Measurements from ENCODE around the gene DVL1. TPM values are rescaled to one million over a fixed set of nuclear protein-coding genes. Genes with fewer than 3 reads are reported as not detected.

The DVL1 gene
- total and polyA plus RNA-seq, 9 of the 15 experiments (the other 6 are each of a cell fraction or from before 2014, with no cell fraction given), result 0.62 to 135 (median 24.3) TPM

- Histone ChIP-seq H3K9me1 (ENCODE audit: control insufficient read depth, insufficient read depth, low read length) (peaks cover 8% of the 10 kb centered on the region), H3K4me2 (ENCODE audit: insufficient read depth, low read length) (no peak overlapping the region), H3K4me1 (replicated peaks in 1 of 2; ENCODE audit: control insufficient read depth in 2 of 2, insufficient read depth in 2 of 2, low read length in 2 of 2) (peaks cover 9 to 88% of the 10 kb centered on the region in 2 experiments; a peak in 3 of 5 replicates), H3K27me3 (ENCODE audit: control insufficient read depth in 2 of 2, insufficient read depth in 2 of 2, low read length in 2 of 2) (no peaks in the 10 kb centered on the region), H3K9me3 (replicated peaks; ENCODE audit: control insufficient read depth, insufficient read depth, low read depth, low read length) (0 out of 2 replicates have a peak, but pooled peaks cover 2% of the 10 kb centered on the region), H3K4me3 (no peak overlapping the region), H4K20me1 (replicated peaks; ENCODE audit: control insufficient read depth, insufficient read depth, low read length) (peaks cover 47% of the 10 kb centered on the region; the same call in 1 of the 2 replicates), H2AFZ (ENCODE audit: low read depth, low read length) (no peak overlapping the region), H3K36me3 (ENCODE audit: control insufficient read depth, insufficient read depth, low read length) (peaks cover 53% of the 10 kb centered on the region; the same call in 2 of the 3 replicates), H3K79me2 (ENCODE audit: control insufficient read depth, insufficient read depth, low read length) (peaks cover 65% of the 10 kb centered on the region), H3K9ac (ENCODE audit: insufficient read depth in 1 of 2, low read depth in 2 of 2, low read length in 2 of 2) (peak overlapping the region; percentile 10 to 98; a peak in 3 of 4 replicates), H3K27ac (ENCODE audit: extremely low read depth, low read depth, low read length) (peak overlapping the region; percentile 46; the same call in 2 of the 3 replicates)
- intact Hi-C loops (cut with micrococcal nuclease) (no loop called here), in situ Hi-C loops (cut with MboI) (no loop called here)
- POLR2A ChIA-PET, result interaction anchor here (0.6 to 4.8 kb wide), 5 partner anchors 9 to 447 kb away, joined by 3 to 22 read pairs (median 5); partner anchors contain the start of gene AURKAIP1
- DNase-seq (ENCODE audit: extremely low read depth in 1 of 4, low spot score in 3 of 4) (peak; percentile 56 to 63 (median 60)), ATAC-seq (peak; percentile 59), FAIRE-seq (no peak)
- CTCF ChIA-PET (ENCODE audit: low intra/inter-chr PET ratio), result no interaction called here
- no TSS peak for BruUV-seq (replicated peaks)
- 72% methylated on average over 15 of the region's 15 CpGs for WGBS (ENCODE audit: insufficient coverage, low coverage, missing lambda C conversion rate)
- TF ChIP-seq CAMTA2 (CRISPR knock-in tag; conservative IDR thresholded peaks at IDR 0.05) (no peak), ETV5 (CRISPR knock-in tag; IDR thresholded peaks at IDR 0.05; ENCODE audit: low read depth) (no peak), SNRNP70 (optimal IDR thresholded peaks at IDR 0.05; ENCODE audit: low read depth, low read length) (no peak), MED1 (CRISPR knock-in tag; IDR thresholded peaks at IDR 0.05; ENCODE audit: borderline replicate concordance) (no peak), ZNF24 (IDR thresholded peaks at IDR 0.05) (peak; percentile 66; the same call in 1 of the 2 replicates), DPF2 (IDR thresholded peaks at IDR 0.05) (0 out of 2 replicates have a peak, but pooled peaks have one; percentile 52), SMARCA5 (IDR thresholded peaks at IDR 0.05) (peak; percentile 79), ZNF398 (CRISPR knock-in tag; IDR thresholded peaks at IDR 0.05) (no peak), ZEB2 (IDR thresholded peaks at IDR 0.05) (peak; percentile 28; the same call in 1 of the 2 replicates), JUND (IDR thresholded peaks at IDR 0.05; ENCODE audit: borderline replicate concordance, low read depth, low read length) (peak; percentile 82), JUND (tag; IDR thresholded peaks at IDR 0.05; ENCODE audit: borderline replicate concordance, low read depth, low read length) (peak; percentile 62; the same call in 1 of the 3 replicates), ARID1B (IDR thresholded peaks at IDR 0.05) (peak; percentile 55), GTF2F1 (IDR thresholded peaks at IDR 0.05; ENCODE audit: low read depth, low read length) (no peak), IFI16 (CRISPR knock-in tag; IDR thresholded peaks at IDR 0.05) (no peak), PTRF (tag; IDR thresholded peaks at IDR 0.05) (no peak), ATF3 (IDR thresholded peaks at IDR 0.05) (peak; percentile 94), ATF3 (CRISPR knock-in tag; conservative IDR thresholded peaks at IDR 0.05) (no peak), ZBTB12 (CRISPR knock-in tag; IDR thresholded peaks at IDR 0.05) (no peak), GABPB1 (CRISPR knock-in tag; IDR thresholded peaks at IDR 0.05) (peak; percentile 37; the same call in 1 of the 2 replicates), DLX4 (CRISPR knock-in tag; IDR thresholded peaks at IDR 0.05) (no peak)
Observed at GRCh38 chr1:1344655-1345361, 4.4 kb downstream of the DVL1 start.
